H9 (cell line): ENCODE results near the gene DIP2C. TPM values are rescaled to one million over a fixed set of nuclear protein-coding genes. Genes with fewer than 3 reads are reported as not detected.

Source experiments
- DNase-seq: peaks from one replicate; pipeline ENCODE4 v3.0.0-alpha.2; 2017
- H2AFZ ChIP-seq: one replicate; pipeline ENCODE4 v1.6.1; 2013; ENCODE audit warnings: mild to moderate bottlenecking, low read length, control low read depth, moderate library complexity
- H2AK5ac ChIP-seq: 2 replicates; pipeline ENCODE4 v1.6.1; 2013; ENCODE audit warnings: low read length, control low read depth, mixed read lengths; ENCODE audit not compliant: insufficient read length
- H2BK120ac ChIP-seq: one replicate; pipeline ENCODE4 v1.6.1; 2013; ENCODE audit warnings: low read depth, mild to moderate bottlenecking, low read length, control low read depth, inconsistent platforms; ENCODE audit not compliant: poor library complexity, severe bottlenecking
- H2BK12ac ChIP-seq: 2 replicates; pipeline ENCODE4 v1.6.1; 2013; ENCODE audit warnings: low read length, control low read depth, mixed read lengths, low read depth; ENCODE audit not compliant: insufficient read length
- H2BK15ac ChIP-seq: 2 replicates; pipeline ENCODE4 v1.6.1; 2013; ENCODE audit warnings: low read depth, low read length, control low read depth
- H2BK20ac ChIP-seq: one replicate; pipeline ENCODE4 v1.6.1; 2013; ENCODE audit warnings: low read depth, mild to moderate bottlenecking, low read length, control low read depth, inconsistent platforms; ENCODE audit not compliant: poor library complexity, severe bottlenecking
- H2BK5ac ChIP-seq: 2 replicates; pipeline ENCODE4 v1.6.1; 2013; ENCODE audit warnings: low read length, control low read depth, mixed read lengths; ENCODE audit not compliant: insufficient read length
- H3K14ac ChIP-seq: 2 replicates; pipeline ENCODE4 v1.6.1; 2013; ENCODE audit warnings: low read length, control low read depth; ENCODE audit not compliant: insufficient read depth
- H3K18ac ChIP-seq: 2 replicates; pipeline ENCODE4 v1.6.1; 2013; ENCODE audit warnings: low read depth, mild to moderate bottlenecking, mixed read lengths, low read length, control low read depth; ENCODE audit not compliant: insufficient read length
- H3K23ac ChIP-seq: 2 replicates; pipeline ENCODE4 v1.6.1; 2013; ENCODE audit warnings: low read length, control low read depth, mixed read lengths, low read depth; ENCODE audit not compliant: insufficient read length
- H3K23me2 ChIP-seq: 2 replicates; pipeline ENCODE4 v1.6.1; 2013; ENCODE audit warnings: low read depth, mild to moderate bottlenecking, mixed read lengths, low read length, control low read depth; ENCODE audit not compliant: insufficient read length, poor library complexity, severe bottlenecking
- H3K27ac ChIP-seq: 2 replicates; pipeline ENCODE4 v1.5.1; 2013; ENCODE audit warnings: low read length, control low read depth, mixed read lengths, low read depth; ENCODE audit not compliant: insufficient read length
- H3K27me3 ChIP-seq: 2 replicates; pipeline ENCODE4 v1.6.1; 2013; ENCODE audit warnings: low read length, control low read depth, inconsistent platforms; ENCODE audit not compliant: insufficient read depth
- H3K4ac ChIP-seq: 2 replicates; pipeline ENCODE4 v1.6.1; 2013; ENCODE audit warnings: low read depth, mild to moderate bottlenecking, control low read depth, inconsistent platforms, low read length, moderate library complexity
- H3K4me1 ChIP-seq: 2 replicates; pipeline ENCODE4 v1.6.1; 2013; ENCODE audit warnings: low read length, control low read depth, inconsistent platforms; ENCODE audit not compliant: insufficient read depth
- H3K4me2 ChIP-seq: 2 replicates; pipeline ENCODE4 v1.6.1; 2013; ENCODE audit warnings: low read length, control low read depth, mixed read lengths; ENCODE audit not compliant: insufficient read length, insufficient read depth
- H3K56ac ChIP-seq: 2 replicates; pipeline ENCODE4 v1.6.1; 2013; ENCODE audit warnings: low read depth, mild to moderate bottlenecking, mixed read lengths, low read length, control low read depth; ENCODE audit not compliant: insufficient read length
- H3K79me1 ChIP-seq: 2 replicates; pipeline ENCODE4 v1.6.1; 2013; ENCODE audit warnings: low read depth, mild to moderate bottlenecking, moderate library complexity, low read length, control low read depth, inconsistent platforms; ENCODE audit not compliant: insufficient read depth, poor library complexity, severe bottlenecking
- H3K79me2 ChIP-seq: 2 replicates; pipeline ENCODE4 v1.6.1; 2013; ENCODE audit warnings: low read length, control low read depth, inconsistent platforms; ENCODE audit not compliant: insufficient read depth
- H3K9ac ChIP-seq: 2 replicates; pipeline ENCODE4 v1.6.1; 2013; ENCODE audit warnings: low read length, control low read depth, mixed read lengths; ENCODE audit not compliant: insufficient read length; ENCODE audit errors: extremely low read depth
- H3K9me3 ChIP-seq: one replicate; pipeline ENCODE4 v1.6.1; 2013; ENCODE audit warnings: low read depth, low read length, inconsistent platforms; ENCODE audit not compliant: control insufficient read depth
- H3T11ph ChIP-seq: one replicate; pipeline ENCODE4 v1.6.1; 2013; ENCODE audit warnings: mild to moderate bottlenecking, low read length, control low read depth, inconsistent platforms
- H4K20me1 ChIP-seq: one replicate; pipeline ENCODE4 v1.6.1; 2013; ENCODE audit not compliant: control insufficient read depth, insufficient read length, insufficient read depth
- H4K5ac ChIP-seq: 2 replicates; pipeline ENCODE4 v1.6.1; 2013; ENCODE audit warnings: low read depth, mild to moderate bottlenecking, mixed read lengths, low read length, control low read depth; ENCODE audit not compliant: insufficient read length
- H4K8ac ChIP-seq: replicated peaks from 2 replicates; pipeline ENCODE4 v1.6.1; 2013; ENCODE audit warnings: low read length, control low read depth, mixed read lengths, low read depth; ENCODE audit not compliant: insufficient read length
- H4K91ac ChIP-seq: 2 replicates; pipeline ENCODE4 v1.6.1; 2013; ENCODE audit warnings: low read depth, mild to moderate bottlenecking, moderate library complexity, mixed read lengths, low read length, control low read depth; ENCODE audit not compliant: insufficient read length
- H3K27ac Mint-ChIP-seq, 3 experiments: 2 replicates in 2 of 3; 3 replicates in 1 of 3; pipeline ENCODE4 v1.8.0; 2020 to 2021; ENCODE audit warnings: mixed read lengths in 3 of 3, mild to moderate bottlenecking in 1 of 3, moderate library complexity in 1 of 3
- H3K27me3 Mint-ChIP-seq: 2 replicates; pipeline ENCODE4 v1.8.0; 2021; ENCODE audit warnings: low read depth, mild to moderate bottlenecking, moderate library complexity, mixed read lengths
- H3K36me3 Mint-ChIP-seq, 3 experiments: 2 replicates in 2 of 3; 3 replicates in 1 of 3; pipeline ENCODE4 v1.8.0; 2020 to 2021; ENCODE audit warnings: low read depth in 3 of 3, mixed read lengths in 3 of 3; ENCODE audit not compliant: insufficient read depth in 1 of 3
- H3K4me1 Mint-ChIP-seq, 2 experiments: 2 replicates each; pipeline ENCODE4 v1.8.0; 2020; ENCODE audit warnings: mixed read lengths in 2 of 2
- H3K4me3 Mint-ChIP-seq, 2 experiments: 2 replicates in 1 of 2; 3 replicates in 1 of 2; pipeline ENCODE4 v1.8.0; 2020 to 2021; ENCODE audit warnings: mild to moderate bottlenecking in 2 of 2, mixed read lengths in 2 of 2, moderate library complexity in 1 of 2
- H3K9me3 Mint-ChIP-seq, 2 experiments: 2 replicates in 1 of 2; 3 replicates in 1 of 2; pipeline ENCODE4 v1.8.0; 2020; ENCODE audit warnings: mild to moderate bottlenecking in 2 of 2, mixed read lengths in 2 of 2, moderate library complexity in 1 of 2
- CTCF ChIP-seq: fragments of 200-600 bp; sonication (generic); conservative IDR thresholded peaks from 3 replicates; pipeline ENCODE4 v1.8.0; 2021; ENCODE audit warnings: antibody characterized with exemption, mild to moderate bottlenecking
- WGBS: extraction: QIAGEN DNeasy Blood & Tissue Kit; methylation state at CpG from one replicate; pipeline ENCODE4 v1.1.7; 2013; ENCODE audit warnings: missing lambda C conversion rate, low lambda C conversion rate, mixed read lengths; ENCODE audit not compliant: insufficient read length; ENCODE audit errors: extremely low coverage; 5-methylcytosine and 5-hydroxymethylcytosine counted together
- total RNA-seq: library from RNA; stranded (reverse); gene quantifications from 2 replicates; pipeline ENCODE4 v1.2.1, GENCODE V29; 2021

The DIP2C gene
- total RNA-seq, 1 experiment from 2014 or later = 7.9 TPM

- Histone ChIP-seq H2BK120ac (no peak overlapping the region), H3K27me3 (no peaks in the 10 kb centered on the region), H3K27ac (no peak overlapping the region), H3K14ac (no peak overlapping the region), H4K8ac (no peak overlapping the region), H4K5ac (no peak overlapping the region), H2AK5ac (no peak overlapping the region), H2BK5ac (no peak overlapping the region), H3K9ac (no peak overlapping the region), H3T11ph (no peak overlapping the region), H2AFZ (no peak overlapping the region), H3K56ac (no peak overlapping the region), H3K4me1 (peaks cover 7% of the 10 kb centered on the region; the same call in 1 of the 2 replicates), H2BK12ac (no peak overlapping the region), H2BK20ac (no peak overlapping the region), H4K91ac (no peak overlapping the region), H3K4me2 (no peak overlapping the region), H4K20me1 (peaks cover 2% of the 10 kb centered on the region), H3K18ac (no peak overlapping the region), H3K9me3 (no peaks in the 10 kb centered on the region), H3K79me2 (no peaks in the 10 kb centered on the region; the same call in 1 of the 2 replicates), H3K23ac (no peak overlapping the region), H3K4ac (no peak overlapping the region), H3K79me1 (no peaks in the 10 kb centered on the region), H3K23me2 (no peaks in the 10 kb centered on the region), H2BK15ac (no peak overlapping the region)
- Mint-ChIP-seq H3K27ac (no peak overlapping the region; a peak in 1 of 7 replicates), H3K4me3 (no peak overlapping the region), H3K27me3 (no peaks in the 10 kb centered on the region; the same call in 1 of the 2 replicates), H3K9me3 (no peaks in the 10 kb centered on the region), H3K4me1 (peaks cover 28 to 44% of the 10 kb centered on the region in 2 experiments), H3K36me3 (peaks cover 0 to 4% (median 0%) of the 10 kb centered on the region in 3 experiments; a peak in 5 of 7 replicates)
- DNase-seq = no peak
- no peak for TF ChIP-seq CTCF
- no CpG with 5 or more reads among the region's 13 CpGs for WGBS
Observed at GRCh38 chr10:621513-621912, 68.0 kb downstream of the DIP2C start.
